ENCODE measurements around the gene COL1A1.

Gene COL1A1

GRCh38 chr17:50167371-50167770 lies 34.1 kb downstream of the COL1A1 start:
- Histone ChIP-seq H3K4me2 (ENCODE audit: low read length) (no peak overlapping the region), H3K9ac (ENCODE audit: low read length) (no peak overlapping the region), H3K4me1 (ENCODE audit: control insufficient read depth, low read depth, low read length) (no peaks in the 10 kb centered on the region), H2BK15ac (replicated peaks; ENCODE audit: low read depth) (no peak overlapping the region), H3K27ac (ENCODE audit: low read depth, low read length) (no peak overlapping the region), H2BK120ac (ENCODE audit: low read depth, low read length) (no peak overlapping the region), H3K18ac (ENCODE audit: low read length) (no peak overlapping the region), H3K79me1 (ENCODE audit: low read length) (no peaks in the 10 kb centered on the region), H3K79me2 (ENCODE audit: control insufficient read depth, insufficient read depth, low read length) (no peaks in the 10 kb centered on the region), H2BK5ac (ENCODE audit: low read length) (no peak overlapping the region), H3K27me3 (ENCODE audit: insufficient read depth, low read length, poor library complexity) (no peaks in the 10 kb centered on the region), H4K5ac (ENCODE audit: low read length) (no peak overlapping the region), H4K8ac (ENCODE audit: low read depth, low read length) (no peak overlapping the region), H2AK5ac (ENCODE audit: low read length) (no peak overlapping the region), H3K56ac (ENCODE audit: low read length) (peak overlapping the region; percentile 29), H3K4me3 (ENCODE audit: low read length) (no peak overlapping the region), H3K36me3 (ENCODE audit: control insufficient read depth, insufficient read depth, low read length) (no peaks in the 10 kb centered on the region), H3K4ac (ENCODE audit: low read depth, low read length) (no peak overlapping the region), H3K23ac (ENCODE audit: low read length) (no peak overlapping the region)
- WGBS (ENCODE audit: extremely low coverage, insufficient coverage, low lambda C conversion rate): no CpG with 5 or more reads among the region's 19 CpGs
- DNase-seq: no peak

GRCh38 chr17:50166518-50167181 lies 34.8 kb downstream of the COL1A1 start:
- no peak overlapping the region for H3K27ac ChIP-seq (ENCODE audit: low read depth, low read length)
- H3K18ac ChIP-seq (ENCODE audit: low read length): no peak overlapping the region
- H2BK5ac ChIP-seq (ENCODE audit: low read length): no peak overlapping the region
- no peak overlapping the region for H3K4me3 ChIP-seq (ENCODE audit: low read length)
- no peak overlapping the region for H2BK15ac ChIP-seq (replicated peaks; ENCODE audit: low read depth)
- H2BK120ac ChIP-seq (ENCODE audit: low read depth, low read length): no peak overlapping the region
- H4K5ac ChIP-seq (ENCODE audit: low read length): no peak overlapping the region
- H2AK5ac ChIP-seq (ENCODE audit: low read length): no peak overlapping the region
- no peak for DNase-seq
- no peaks in the 10 kb centered on the region for H3K27me3 ChIP-seq (ENCODE audit: insufficient read depth, low read length, poor library complexity)
- H3K56ac ChIP-seq (ENCODE audit: low read length): peak overlapping the region; percentile 29
- H3K79me1 ChIP-seq (ENCODE audit: low read length): no peaks in the 10 kb centered on the region
- WGBS (ENCODE audit: extremely low coverage, insufficient coverage, low lambda C conversion rate): 100% methylated on average over 1 of the region's 7 CpGs
- no peaks in the 10 kb centered on the region for H3K79me2 ChIP-seq (ENCODE audit: control insufficient read depth, insufficient read depth, low read length)
- H3K4ac ChIP-seq (ENCODE audit: low read depth, low read length): no peak overlapping the region
- H3K4me1 ChIP-seq (ENCODE audit: control insufficient read depth, low read depth, low read length): no peaks in the 10 kb centered on the region
- no peak overlapping the region for H4K8ac ChIP-seq (ENCODE audit: low read depth, low read length)
- H3K23ac ChIP-seq (ENCODE audit: low read length): no peak overlapping the region
- no peaks in the 10 kb centered on the region for H3K36me3 ChIP-seq (ENCODE audit: control insufficient read depth, insufficient read depth, low read length)
- no peak overlapping the region for H3K9ac ChIP-seq (ENCODE audit: low read length)
- H3K4me2 ChIP-seq (ENCODE audit: low read length): no peak overlapping the region

GRCh38 chr17:50165867-50166517 lies 35.4 kb downstream of the COL1A1 start, which contains the start of gene SGCA:
Gene SGCA, plus strand, starts transcription at chr17:50166005. Its CDS starts 36 bp downstream, at chr17:50166041.
- no peaks in the 10 kb centered on the region for H3K79me2 ChIP-seq (ENCODE audit: control insufficient read depth, insufficient read depth, low read length)
- no peaks in the 10 kb centered on the region for H3K4me1 ChIP-seq (ENCODE audit: control insufficient read depth, low read depth, low read length)
- H3K27ac ChIP-seq (ENCODE audit: low read depth, low read length): no peak within 1 kb of the TSS
- no peaks in the 10 kb centered on the region for H3K79me1 ChIP-seq (ENCODE audit: low read length)
- H2BK120ac ChIP-seq (ENCODE audit: low read depth, low read length): no peak within 1 kb of the TSS
- DNase-seq: no peak
- no peak within 1 kb of the TSS for H2BK5ac ChIP-seq (ENCODE audit: low read length)
- H3K9ac ChIP-seq (ENCODE audit: low read length): no peak within 1 kb of the TSS
- no peak within 1 kb of the TSS for H3K4me2 ChIP-seq (ENCODE audit: low read length)
- H3K18ac ChIP-seq (ENCODE audit: low read length): no peak within 1 kb of the TSS
- no peak within 1 kb of the TSS for H4K5ac ChIP-seq (ENCODE audit: low read length)
- H4K8ac ChIP-seq (ENCODE audit: low read depth, low read length): no peak within 1 kb of the TSS
- peak within 1 kb of the TSS; percentile 46 for H3K56ac ChIP-seq (ENCODE audit: low read length)
- no peak within 1 kb of the TSS for H3K23ac ChIP-seq (ENCODE audit: low read length)
- no peak within 1 kb of the TSS for H3K4ac ChIP-seq (ENCODE audit: low read depth, low read length)
- no peak within 1 kb of the TSS for H3K4me3 ChIP-seq (ENCODE audit: low read length)
- no peak within 1 kb of the TSS for H2BK15ac ChIP-seq (replicated peaks; ENCODE audit: low read depth)
- WGBS (ENCODE audit: extremely low coverage, insufficient coverage, low lambda C conversion rate): no CpG with 5 or more reads among the region's 15 CpGs
- no peaks in the 10 kb centered on the region for H3K27me3 ChIP-seq (ENCODE audit: insufficient read depth, low read length, poor library complexity)
- H3K36me3 ChIP-seq (ENCODE audit: control insufficient read depth, insufficient read depth, low read length): no peaks in the 10 kb centered on the region
- no peak within 1 kb of the TSS for H2AK5ac ChIP-seq (ENCODE audit: low read length)

DNA sequence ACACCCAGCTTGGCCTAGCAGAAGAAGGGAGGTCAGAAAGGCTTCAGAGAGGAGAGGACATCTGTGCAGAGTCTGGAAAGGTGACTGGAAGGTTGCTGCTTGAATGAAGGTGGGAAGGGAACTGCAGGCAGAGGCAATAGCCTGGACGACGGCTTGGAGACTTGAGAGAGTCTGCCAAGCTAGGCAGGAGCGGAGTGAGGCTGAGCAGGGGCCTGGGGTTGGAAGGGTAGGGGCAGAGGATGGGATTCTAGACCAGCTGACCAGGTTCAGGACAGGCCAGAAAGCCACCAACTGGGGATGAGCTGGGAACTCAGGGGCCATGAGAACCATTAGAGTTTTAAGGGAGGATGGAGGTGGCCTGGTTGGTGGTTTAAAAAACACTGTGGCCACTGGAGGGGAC lies 36.0 kb downstream of the COL1A1 start:
- Histone ChIP-seq H3K23ac (ENCODE audit: low read length) (no peak overlapping the region), H4K5ac (ENCODE audit: low read length) (no peak overlapping the region), H3K9ac (ENCODE audit: low read length) (no peak overlapping the region), H2BK120ac (ENCODE audit: low read depth, low read length) (no peak overlapping the region), H3K4ac (ENCODE audit: low read depth, low read length) (no peak overlapping the region), H3K79me2 (ENCODE audit: control insufficient read depth, insufficient read depth, low read length) (no peaks in the 10 kb centered on the region), H3K27me3 (ENCODE audit: insufficient read depth, low read length, poor library complexity) (no peaks in the 10 kb centered on the region), H3K36me3 (ENCODE audit: control insufficient read depth, insufficient read depth, low read length) (no peaks in the 10 kb centered on the region), H2BK5ac (ENCODE audit: low read length) (no peak overlapping the region), H3K18ac (ENCODE audit: low read length) (no peak overlapping the region), H2AK5ac (ENCODE audit: low read length) (no peak overlapping the region), H4K8ac (ENCODE audit: low read depth, low read length) (no peak overlapping the region), H2BK15ac (replicated peaks; ENCODE audit: low read depth) (no peak overlapping the region), H3K4me1 (ENCODE audit: control insufficient read depth, low read depth, low read length) (no peaks in the 10 kb centered on the region), H3K27ac (ENCODE audit: low read depth, low read length) (no peak overlapping the region), H3K56ac (ENCODE audit: low read length) (no peak overlapping the region), H3K79me1 (ENCODE audit: low read length) (no peaks in the 10 kb centered on the region), H3K4me3 (ENCODE audit: low read length) (no peak overlapping the region), H3K4me2 (ENCODE audit: low read length) (no peak overlapping the region)
- no peak for DNase-seq
- no CpG with 5 or more reads among the region's 3 CpGs for WGBS (ENCODE audit: extremely low coverage, insufficient coverage, low lambda C conversion rate)

- H3K79me1 ChIP-seq (ENCODE audit: low read length): no peaks in the 10 kb centered on the region
- no peaks in the 10 kb centered on the region for H3K79me2 ChIP-seq (ENCODE audit: control insufficient read depth, insufficient read depth, low read length)
- H2AK5ac ChIP-seq (ENCODE audit: low read length): no peak overlapping the region
- DNase-seq: no peak
- no peak overlapping the region for H2BK5ac ChIP-seq (ENCODE audit: low read length)
- no peak overlapping the region for H2BK15ac ChIP-seq (replicated peaks; ENCODE audit: low read depth)
- H3K23ac ChIP-seq (ENCODE audit: low read length): no peak overlapping the region
- no peak overlapping the region for H3K56ac ChIP-seq (ENCODE audit: low read length)
- H3K4me2 ChIP-seq (ENCODE audit: low read length): no peak overlapping the region
- no peaks in the 10 kb centered on the region for H3K36me3 ChIP-seq (ENCODE audit: control insufficient read depth, insufficient read depth, low read length)
- no peak overlapping the region for H3K18ac ChIP-seq (ENCODE audit: low read length)
- no peaks in the 10 kb centered on the region for H3K27me3 ChIP-seq (ENCODE audit: insufficient read depth, low read length, poor library complexity)
- no peak overlapping the region for H2BK120ac ChIP-seq (ENCODE audit: low read depth, low read length)
- H3K4me3 ChIP-seq (ENCODE audit: low read length): no peak overlapping the region
- H3K27ac ChIP-seq (ENCODE audit: low read depth, low read length): no peak overlapping the region
- no CpG with 5 or more reads among the region's 9 CpGs for WGBS (ENCODE audit: extremely low coverage, insufficient coverage, low lambda C conversion rate)
- H4K8ac ChIP-seq (ENCODE audit: low read depth, low read length): no peak overlapping the region
- no peak overlapping the region for H3K9ac ChIP-seq (ENCODE audit: low read length)
- H4K5ac ChIP-seq (ENCODE audit: low read length): no peak overlapping the region
- H3K4me1 ChIP-seq (ENCODE audit: control insufficient read depth, low read depth, low read length): no peaks in the 10 kb centered on the region
- H3K4ac ChIP-seq (ENCODE audit: low read depth, low read length): no peak overlapping the region
Observed at GRCh38 chr17:50165066-50165465, 36.4 kb downstream of the COL1A1 start.

GRCh38 chr17:50164697-50164988 lies 36.8 kb downstream of the COL1A1 start:
- no peak overlapping the region for H3K4ac ChIP-seq (ENCODE audit: low read depth, low read length)
- H4K8ac ChIP-seq (ENCODE audit: low read depth, low read length): no peak overlapping the region
- H3K4me2 ChIP-seq (ENCODE audit: low read length): no peak overlapping the region
- no peak overlapping the region for H2BK5ac ChIP-seq (ENCODE audit: low read length)
- H3K18ac ChIP-seq (ENCODE audit: low read length): no peak overlapping the region
- no peak overlapping the region for H3K23ac ChIP-seq (ENCODE audit: low read length)
- no peak overlapping the region for H3K27ac ChIP-seq (ENCODE audit: low read depth, low read length)
- H3K9ac ChIP-seq (ENCODE audit: low read length): no peak overlapping the region
- no peak overlapping the region for H3K4me3 ChIP-seq (ENCODE audit: low read length)
- no peaks in the 10 kb centered on the region for H3K79me1 ChIP-seq (ENCODE audit: low read length)
- H3K56ac ChIP-seq (ENCODE audit: low read length): no peak overlapping the region
- WGBS (ENCODE audit: extremely low coverage, insufficient coverage, low lambda C conversion rate): no CpG with 5 or more reads among the region's 2 CpGs
- H3K79me2 ChIP-seq (ENCODE audit: control insufficient read depth, insufficient read depth, low read length): no peaks in the 10 kb centered on the region
- DNase-seq: no peak
- H3K27me3 ChIP-seq (ENCODE audit: insufficient read depth, low read length, poor library complexity): no peaks in the 10 kb centered on the region
- no peak overlapping the region for H2BK15ac ChIP-seq (replicated peaks; ENCODE audit: low read depth)
- no peaks in the 10 kb centered on the region for H3K36me3 ChIP-seq (ENCODE audit: control insufficient read depth, insufficient read depth, low read length)
- H2BK120ac ChIP-seq (ENCODE audit: low read depth, low read length): no peak overlapping the region
- no peaks in the 10 kb centered on the region for H3K4me1 ChIP-seq (ENCODE audit: control insufficient read depth, low read depth, low read length)
- H4K5ac ChIP-seq (ENCODE audit: low read length): no peak overlapping the region
- H2AK5ac ChIP-seq (ENCODE audit: low read length): no peak overlapping the region
